Measurements from ENCODE around the gene ADGRF3. TPM values are rescaled to one million over a fixed set of nuclear protein-coding genes. Genes with fewer than 3 reads are reported as not detected.
"Not testable (repeated sequence)": the region's sequence is repeated elsewhere in the genome, so short reads cannot be mapped to it uniquely, and the experiment has no call there.

The ADGRF3 gene
- total RNA-seq, 1 donor from 2014 or later, result 3.8 TPM

GRCh38 chr2:26312471-26312870 is 34.1 kb downstream of the ADGRF3 start:
- H3K9me3 Mint-ChIP-seq (ENCODE audit: low read depth), result no peaks in the 10 kb centered on the region
- no peak overlapping the region for H3K27ac Mint-ChIP-seq
- H3K4me3 Mint-ChIP-seq (ENCODE audit: low read depth), result no peak overlapping the region
- H3K4me1 Mint-ChIP-seq (ENCODE audit: low read depth), result peaks cover 5% of the 10 kb centered on the region
- DNase-seq (ENCODE audit: low spot score, unreplicated experiment), result no peak
- no peak for TF ChIP-seq CTCF (IDR thresholded peaks at IDR 0.05; ENCODE audit: unreplicated experiment)
- H3K27me3 Mint-ChIP-seq, result peaks cover 7% of the 10 kb centered on the region
- no peaks in the 10 kb centered on the region for H3K36me3 Mint-ChIP-seq (ENCODE audit: insufficient read depth)

DNA sequence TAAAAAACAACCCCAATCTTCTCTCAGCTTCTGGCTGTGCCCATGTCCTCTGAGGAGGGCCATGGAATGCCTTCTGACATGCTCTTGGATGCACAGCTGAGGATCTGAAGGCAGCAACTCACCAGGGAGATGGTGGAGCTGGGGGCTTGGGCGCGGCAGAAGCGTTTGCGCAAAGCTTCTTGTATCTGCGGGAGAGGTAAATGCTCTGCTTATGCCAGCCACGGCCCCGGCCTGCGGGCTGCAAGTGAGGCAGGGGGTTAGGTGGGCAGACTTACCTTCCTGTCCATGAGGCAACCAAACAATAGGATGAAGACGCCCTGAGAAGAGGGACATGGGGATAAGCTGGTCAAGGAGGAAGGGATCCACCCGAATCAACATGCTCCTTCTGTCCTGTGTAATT is 36.7 kb downstream of the ADGRF3 start:
- no peak for DNase-seq (ENCODE audit: low spot score, unreplicated experiment)
- Mint-ChIP-seq H3K9me3 (ENCODE audit: low read depth) (no peaks in the 10 kb centered on the region), H3K27me3 (peaks cover 1% of the 10 kb centered on the region), H3K36me3 (ENCODE audit: insufficient read depth) (no peaks in the 10 kb centered on the region), H3K4me1 (ENCODE audit: low read depth) (no peaks in the 10 kb centered on the region), H3K4me3 (ENCODE audit: low read depth) (no peak overlapping the region), H3K27ac (no peak overlapping the region)
- no peak for TF ChIP-seq CTCF (IDR thresholded peaks at IDR 0.05; ENCODE audit: unreplicated experiment)

DNA sequence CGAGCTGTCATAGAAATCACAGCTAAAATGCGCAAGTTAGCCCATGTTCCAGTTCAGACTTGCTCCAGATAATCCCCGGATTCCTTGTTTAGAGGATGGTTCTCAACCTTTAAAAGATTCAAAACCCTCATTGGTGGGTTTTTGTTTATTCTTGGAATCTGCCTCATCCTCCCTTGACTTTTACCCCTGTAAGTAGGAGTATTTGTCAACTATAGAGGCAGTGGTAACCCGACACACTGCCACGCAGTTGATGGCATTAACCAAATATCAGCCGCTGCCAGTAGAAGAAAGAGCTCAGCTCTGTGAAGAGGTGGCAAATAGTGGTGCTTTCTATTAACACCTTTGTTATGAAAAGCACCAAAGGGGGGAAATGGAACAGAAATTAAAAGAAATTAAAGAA is 41.0 kb downstream of the ADGRF3 start:
- Mint-ChIP-seq H3K4me3 (ENCODE audit: low read depth) (no peak overlapping the region), H3K36me3 (ENCODE audit: insufficient read depth) (no peaks in the 10 kb centered on the region), H3K27me3 (no peaks in the 10 kb centered on the region), H3K9me3 (ENCODE audit: low read depth) (no peaks in the 10 kb centered on the region), H3K4me1 (ENCODE audit: low read depth) (no peaks in the 10 kb centered on the region), H3K27ac (no peak overlapping the region)
- no peak for DNase-seq (ENCODE audit: low spot score, unreplicated experiment)
- no peak for TF ChIP-seq CTCF (IDR thresholded peaks at IDR 0.05; ENCODE audit: unreplicated experiment)

GRCh38 chr2:26305094-26305493 is 41.5 kb downstream of the ADGRF3 start:
- not testable (repeated sequence) for H3K27ac Mint-ChIP-seq; H3K9me3 Mint-ChIP-seq (ENCODE audit: low read depth); H3K4me3 Mint-ChIP-seq (ENCODE audit: low read depth); H3K36me3 Mint-ChIP-seq (ENCODE audit: insufficient read depth); DNase-seq (ENCODE audit: low spot score, unreplicated experiment); H3K27me3 Mint-ChIP-seq; H3K4me1 Mint-ChIP-seq (ENCODE audit: low read depth)

GRCh38 chr2:26302846-26303245 is 43.7 kb downstream of the ADGRF3 start:
- Mint-ChIP-seq H3K9me3 (ENCODE audit: low read depth) (no peaks in the 10 kb centered on the region), H3K27ac (no peak overlapping the region), H3K27me3 (no peaks in the 10 kb centered on the region), H3K4me3 (ENCODE audit: low read depth) (no peak overlapping the region), H3K36me3 (ENCODE audit: insufficient read depth) (no peaks in the 10 kb centered on the region), H3K4me1 (ENCODE audit: low read depth) (no peaks in the 10 kb centered on the region)
- DNase-seq (ENCODE audit: low spot score, unreplicated experiment), result no peak
- TF ChIP-seq CTCF (IDR thresholded peaks at IDR 0.05; ENCODE audit: unreplicated experiment), result no peak

DNA sequence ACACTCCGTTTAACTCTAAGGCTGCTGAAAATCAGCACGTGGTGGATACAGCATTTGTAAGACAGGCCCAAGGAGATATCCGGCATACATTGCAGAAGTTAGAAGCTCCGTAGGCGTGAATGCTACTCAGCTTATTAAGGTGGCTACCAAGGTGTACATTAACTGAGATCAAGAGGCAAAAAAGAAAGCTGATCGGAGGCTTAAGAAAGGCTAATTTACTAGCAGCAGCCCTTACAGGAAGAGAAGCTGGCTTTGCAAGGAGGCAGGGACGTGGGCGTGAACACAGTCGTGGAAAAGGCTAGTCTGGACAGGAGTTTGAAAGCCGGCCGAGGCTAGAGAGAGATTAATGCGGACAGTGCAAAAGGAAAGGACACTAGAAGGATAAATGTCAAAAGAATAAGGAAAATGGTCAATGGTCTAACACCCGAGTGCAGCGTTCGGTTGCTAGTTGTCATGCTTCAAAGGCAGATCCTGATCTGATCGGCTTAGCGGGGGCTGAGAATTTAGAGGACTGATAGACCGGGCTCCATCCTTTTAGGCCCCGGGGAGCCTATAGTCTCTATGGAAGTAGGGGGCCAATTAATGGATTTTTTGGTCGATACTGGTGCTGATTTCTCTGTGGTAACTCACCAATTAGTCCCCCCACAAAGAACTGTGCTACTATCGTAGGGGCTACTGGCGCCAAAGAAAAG is 46.2 kb downstream of the ADGRF3 start:
- DNase-seq (ENCODE audit: low spot score, unreplicated experiment), result no peak
- Mint-ChIP-seq H3K27ac (no peak overlapping the region), H3K36me3 (ENCODE audit: insufficient read depth) (no peaks in the 10 kb centered on the region), H3K27me3 (peaks cover 6% of the 10 kb centered on the region), H3K4me3 (ENCODE audit: low read depth) (no peak overlapping the region), H3K4me1 (ENCODE audit: low read depth) (peaks cover 2% of the 10 kb centered on the region), H3K9me3 (ENCODE audit: low read depth) (no peaks in the 10 kb centered on the region)
- no peak for TF ChIP-seq CTCF (IDR thresholded peaks at IDR 0.05; ENCODE audit: unreplicated experiment)
